Activated CD8-positive, alpha-beta T cell treated with anti-CD3 and anti-CD28 coated beads for 36 hours (primary cell): ENCODE results near the gene SEMA6D. TPM values are rescaled to one million over a fixed set of nuclear protein-coding genes. Genes with fewer than 3 reads are reported as not detected.

ENCODE experiments used
- ATAC-seq: fragments of 200-7000 bp; cut with Tn5 transposase; one replicate; pipeline ENCODE4 v1.10.0; 2021; ENCODE audit warnings: mild to moderate bottlenecking, moderate library complexity
- CTCF ChIA-PET: fragments of 350-600 bp; sonication (Branson Sonifier 250); formaldehyde crosslinking; loops from one replicate; lab custom pipeline; 2021; ENCODE audit warnings: antibody characterized with exemption; lab: Charles Lee
- POLR2A ChIA-PET: fragments of 350-600 bp; sonication (Branson Sonifier 250); formaldehyde crosslinking; loops from one replicate; lab custom pipeline; 2021; ENCODE audit warnings: antibody characterized with exemption; lab: Charles Lee
- DNase-seq: peaks from one replicate; pipeline ENCODE4 v3.0.0-alpha.2; 2020
- H3K27ac Mint-ChIP-seq: one replicate; pipeline ENCODE4 v1.8.0; 2021; ENCODE audit warnings: mild to moderate bottlenecking, mixed read lengths
- H3K27me3 Mint-ChIP-seq: one replicate; pipeline ENCODE4 v1.8.0; 2021; ENCODE audit warnings: mixed read lengths
- H3K36me3 Mint-ChIP-seq: one replicate; pipeline ENCODE4 v1.8.0; 2021; ENCODE audit warnings: low read depth, mixed read lengths
- H3K4me1 Mint-ChIP-seq: one replicate; pipeline ENCODE4 v1.8.0; 2021; ENCODE audit warnings: low read depth, mixed read lengths
- H3K4me3 Mint-ChIP-seq: one replicate; pipeline ENCODE4 v1.8.0; 2021; ENCODE audit warnings: mild to moderate bottlenecking, moderate library complexity, mixed read lengths
- H3K9me3 Mint-ChIP-seq: one replicate; pipeline ENCODE4 v1.8.0; 2021; ENCODE audit warnings: mixed read lengths
- CTCF ChIP-seq: fragments of 200-600 bp; IDR thresholded peaks from one replicate; pipeline ENCODE4 v1.8.0; 2022; ENCODE audit warnings: antibody characterized with exemption, mild to moderate bottlenecking
- intact Hi-C: fragments of 100-400 bp; cut with micrococcal nuclease; formaldehyde crosslinking; loops from one replicate; pipeline ENCODE4 v1.10.0; 2022
- total RNA-seq, 2 experiments: library from RNA; stranded (reverse); gene quantifications; one replicate each; pipeline ENCODE4 v1.2.3, GENCODE V29; 2021

Gene SEMA6D
- total RNA-seq, 2 experiments from 2014 or later: not detected

DNA sequence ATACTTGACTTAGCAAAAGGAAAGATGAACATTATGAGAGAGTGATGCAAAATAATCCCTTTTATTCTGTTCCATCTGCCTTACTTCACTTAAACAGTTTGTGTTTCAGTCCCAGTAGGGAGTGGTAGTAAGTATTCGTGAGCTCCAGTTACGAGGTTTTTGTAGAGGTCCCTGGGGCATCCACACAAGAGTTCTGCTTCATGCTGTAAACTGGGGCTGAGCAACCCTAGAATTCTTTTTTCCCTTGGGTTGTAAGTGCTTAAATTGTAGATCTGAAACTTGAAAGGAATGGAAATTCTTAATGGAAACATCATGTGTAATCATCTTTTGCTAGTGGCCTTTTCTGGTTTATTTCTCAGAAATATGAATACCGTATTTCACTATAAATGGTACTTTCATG is 79.5 kb downstream of the SEMA6D start:
- Mint-ChIP-seq H3K27me3 (peaks cover 3% of the 10 kb centered on the region), H3K9me3 (no peaks in the 10 kb centered on the region), H3K27ac (no peak overlapping the region), H3K4me3 (no peak overlapping the region), H3K36me3 (no peaks in the 10 kb centered on the region), H3K4me1 (no peaks in the 10 kb centered on the region)
- no peak for ATAC-seq
- no peak for DNase-seq
- ChIA-PET CTCF (no interaction called here), POLR2A (no interaction called here)
- TF ChIP-seq CTCF: no peak
- intact Hi-C loops: no loop called here

DNA sequence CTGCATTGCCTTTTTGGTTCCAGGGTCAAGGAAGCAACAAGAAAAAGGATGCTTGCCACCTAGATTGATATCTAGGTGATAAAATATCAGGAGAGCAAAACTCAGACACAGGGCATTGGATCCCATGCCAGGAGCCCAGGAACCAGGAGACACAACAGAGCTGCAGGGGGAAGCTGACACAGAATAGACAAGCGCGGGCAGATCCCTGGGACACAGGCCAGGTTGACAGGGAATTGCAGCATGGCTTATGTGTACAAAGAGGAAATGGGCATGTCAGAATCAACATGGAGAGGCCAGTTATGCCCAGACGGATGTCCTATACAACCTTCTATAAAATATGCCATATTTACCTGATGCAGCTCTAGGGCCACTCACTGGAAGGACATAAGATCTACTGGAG is 84.2 kb downstream of the SEMA6D start:
- H3K4me3 Mint-ChIP-seq: no peak overlapping the region

GRCh38 chr15:47802216-47802615 is 84.9 kb downstream of the SEMA6D start:
- no peak for ATAC-seq
- Mint-ChIP-seq H3K9me3 (no peaks in the 10 kb centered on the region), H3K27me3 (no peaks in the 10 kb centered on the region), H3K27ac (no peak overlapping the region), H3K4me1 (no peaks in the 10 kb centered on the region), H3K36me3 (no peaks in the 10 kb centered on the region), H3K4me3 (no peak overlapping the region)
- no peak for TF ChIP-seq CTCF
- no peak for DNase-seq
- ChIA-PET POLR2A (no interaction called here), CTCF (no interaction called here)
- intact Hi-C loops: no loop called here

More for the DNA sequence above, 84.2 kb downstream of the SEMA6D start:
- ChIA-PET POLR2A (no interaction called here), CTCF (no interaction called here)
- Mint-ChIP-seq H3K9me3 (no peaks in the 10 kb centered on the region), H3K27ac (no peak overlapping the region), H3K4me1 (no peaks in the 10 kb centered on the region), H3K36me3 (no peaks in the 10 kb centered on the region), H3K27me3 (no peaks in the 10 kb centered on the region)
- TF ChIP-seq CTCF: no peak
- intact Hi-C loops: no loop called here
- ATAC-seq (no peak), DNase-seq (no peak)

GRCh38 chr15:47803767-47804166 is 86.5 kb downstream of the SEMA6D start:
- no peak for DNase-seq
- intact Hi-C loops: no loop called here
- POLR2A ChIA-PET: no interaction called here
- ATAC-seq: no peak
- H3K4me3 Mint-ChIP-seq: no peak overlapping the region
- CTCF ChIA-PET: no interaction called here
- no peaks in the 10 kb centered on the region for H3K9me3 Mint-ChIP-seq
- H3K27ac Mint-ChIP-seq: no peak overlapping the region
- TF ChIP-seq CTCF: no peak
- no peaks in the 10 kb centered on the region for H3K4me1 Mint-ChIP-seq
- no peaks in the 10 kb centered on the region for H3K27me3 Mint-ChIP-seq
- H3K36me3 Mint-ChIP-seq: no peaks in the 10 kb centered on the region

DNA sequence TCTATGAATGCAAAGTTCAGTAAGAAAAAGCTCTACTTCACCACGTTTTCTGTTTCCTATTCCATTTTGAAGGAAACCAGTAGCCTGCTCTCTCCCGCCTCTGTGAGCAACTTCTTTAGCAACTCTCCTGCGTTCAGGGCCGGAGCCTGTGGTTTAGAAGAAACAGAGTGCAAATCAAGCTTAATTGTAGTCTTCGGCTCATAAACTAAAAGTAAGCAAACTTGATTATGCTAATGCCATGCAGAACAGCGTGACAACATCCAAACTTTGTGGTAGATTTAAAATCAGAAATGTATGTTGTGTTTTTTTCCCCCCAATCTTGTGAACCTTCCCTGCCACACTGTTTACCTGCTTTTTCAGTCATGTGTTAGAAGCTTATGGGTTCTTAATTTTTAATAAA is 87.4 kb downstream of the SEMA6D start:
- H3K36me3 Mint-ChIP-seq: no peaks in the 10 kb centered on the region
- POLR2A ChIA-PET: no interaction called here
- intact Hi-C loops: no loop called here
- no peak for ATAC-seq
- DNase-seq: no peak
- H3K27ac Mint-ChIP-seq: no peak overlapping the region
- CTCF ChIA-PET: no interaction called here
- no peaks in the 10 kb centered on the region for H3K9me3 Mint-ChIP-seq
- H3K4me1 Mint-ChIP-seq: no peaks in the 10 kb centered on the region
- no peak for TF ChIP-seq CTCF
- no peaks in the 10 kb centered on the region for H3K27me3 Mint-ChIP-seq
- no peak overlapping the region for H3K4me3 Mint-ChIP-seq
